Right ventricle myocardium superior (tissue), 1 donor: Measurements from ENCODE around the gene MECR. TPM values are rescaled to one million over a fixed set of nuclear protein-coding genes. Genes with fewer than 3 reads are reported as not detected.
A peak's percentile ranks its signal among the peaks of the same experiment; 100 is the strongest.

ENCODE experiments used
- ATAC-seq: fragments of 200-7000 bp; cut with Tn5 transposase; one replicate; pipeline ENCODE4 v1.9.1; 2020; ENCODE audit warnings: mild to moderate bottlenecking; ENCODE audit not compliant: poor library complexity
- DNase-seq: peaks from one replicate; pipeline ENCODE4 v3.0.0-alpha.2; 2020
- intact Hi-C: fragments of 100-400 bp; cut with DNase I; formaldehyde crosslinking; loops from one replicate; pipeline ENCODE4 v1.11.2; 2022
- long read RNA-seq: library from polyadenylated mRNA; unstranded; transcript quantifications from one replicate; pipeline ENCODE4 v2.0.0, GENCODE V29; 2021
- total RNA-seq: library from RNA; stranded (reverse); fragmentation: NEBNext Ultra II Directional; extraction: Animal tissue kit (Norgen Biotek cat#: 25700); gene quantifications from one replicate; pipeline ENCODE4 v1.2.1, GENCODE V29; 2021
- donor health status: DM: no; HTN: yes; CAD: no; lungs with severe emphysema.

The MECR gene
- total RNA-seq, result 33.1 TPM
- long read RNA-seq, transcript MECR-201 (10 exons, 1,353 nt), result major isoform, 55 of 71 reads
- long read RNA-seq, partial matches to known transcripts, result 5 of 71 reads
- long read RNA-seq, other reads (novel, unspliced or antisense), result 8 of 71 reads

- DNase-seq (peak; percentile 96), ATAC-seq (peak; percentile 98)
- intact Hi-C loops, result loop anchor here (10.0 kb wide), 1 partner anchor 624 kb away; no protein-coding TSS in a partner anchor
Observed at GRCh38 chr1:29230553-29231378, at the start of gene MECR. MECR (minus strand) TSS chr1:29230934; CDS start chr1:29230906, 28 bp downstream.

GRCh38 chr1:29279951-29280391, 49.2 kb upstream of the MECR start:
- intact Hi-C loops, result no loop called here
- no peak for ATAC-seq

GRCh38 chr1:29279406-29279805, 48.7 kb upstream of the MECR start:
- no peak for DNase-seq
- no peak for ATAC-seq

More at GRCh38 chr1:29279951-29280391, 49.2 kb upstream of the MECR start:
- no peak for DNase-seq

GRCh38 chr1:29278124-29278523, 47.4 kb upstream of the MECR start:
- intact Hi-C loops, result no loop called here
- DNase-seq (no peak), ATAC-seq (no peak)

More at GRCh38 chr1:29279406-29279805, 48.7 kb upstream of the MECR start:
- intact Hi-C loops, result no loop called here

GRCh38 chr1:29275435-29275834, 44.7 kb upstream of the MECR start:
- no peak for ATAC-seq
- no peak for DNase-seq
- intact Hi-C loops, result no loop called here

GRCh38 chr1:29272147-29272907, 41.6 kb upstream of the MECR start:
- DNase-seq (no peak), ATAC-seq (no peak)
- intact Hi-C loops, result no loop called here

GRCh38 chr1:29271724-29272123, 41.0 kb upstream of the MECR start:
- peak; percentile 77 for DNase-seq
- ATAC-seq, result peak; percentile 97
- intact Hi-C loops, result no loop called here

- intact Hi-C loops, result no loop called here
- ATAC-seq, result no peak
- no peak for DNase-seq
Observed at GRCh38 chr1:29270929-29271521, 40.3 kb upstream of the MECR start.

- intact Hi-C loops, result no loop called here
- no peak for ATAC-seq
- DNase-seq, result no peak
Observed at GRCh38 chr1:29269382-29269781, 38.6 kb upstream of the MECR start.

- ATAC-seq (no peak), DNase-seq (no peak)
- intact Hi-C loops, result no loop called here
Observed at GRCh38 chr1:29267321-29268070, 36.8 kb upstream of the MECR start.

- ATAC-seq (no peak), DNase-seq (no peak)
- intact Hi-C loops, result no loop called here
Observed at GRCh38 chr1:29266912-29267311, 36.2 kb upstream of the MECR start.

- ATAC-seq (no peak), DNase-seq (no peak)
- intact Hi-C loops, result no loop called here
Observed at GRCh38 chr1:29264773-29265389, 34.1 kb upstream of the MECR start.

GRCh38 chr1:29260531-29260930, 29.8 kb upstream of the MECR start:
- ATAC-seq, result no peak

GRCh38 chr1:29259802-29260441, 29.2 kb upstream of the MECR start:
- ATAC-seq (peak; percentile 94), DNase-seq (peak; percentile 81)
- intact Hi-C loops, result no loop called here

More at GRCh38 chr1:29260531-29260930, 29.8 kb upstream of the MECR start:
- no peak for DNase-seq
- intact Hi-C loops, result no loop called here

- intact Hi-C loops, result no loop called here
- peak; percentile 72 for ATAC-seq
- DNase-seq, result no peak
Observed at GRCh38 chr1:29258976-29259801, 28.5 kb upstream of the MECR start.

- DNase-seq (no peak), ATAC-seq (no peak)
- intact Hi-C loops, result no loop called here
Observed at GRCh38 chr1:29258189-29258975, 27.6 kb upstream of the MECR start.
